Stomach smooth muscle (tissue), 2 donors: ENCODE data around the gene NAT10.
A peak's percentile ranks its signal among the peaks of the same experiment; 100 is the strongest.

Source experiments
- H3K27ac ChIP-seq: one replicate; pipeline ENCODE4 v1.7.0; 2013; ENCODE audit warnings: mild to moderate bottlenecking, low read length, inconsistent platforms
- H3K27me3 ChIP-seq, 2 donors: one replicate each; pipeline ENCODE4 v1.7.0; 2013; ENCODE audit warnings: low read length in 2 of 2; ENCODE audit not compliant: insufficient read depth in 2 of 2, control insufficient read depth in 1 of 2
- H3K36me3 ChIP-seq, 2 donors: one replicate each; pipeline ENCODE4 v1.7.0; 2013; ENCODE audit warnings: low read length in 2 of 2; ENCODE audit not compliant: control insufficient read depth in 2 of 2, insufficient read depth in 2 of 2
- H3K4me1 ChIP-seq: one replicate; pipeline ENCODE4 v1.7.0; 2013; ENCODE audit warnings: low read length; ENCODE audit not compliant: control insufficient read depth, insufficient read depth
- H3K4me3 ChIP-seq, 2 donors: one replicate each; pipeline ENCODE4 v1.7.0; 2013; ENCODE audit warnings: low read length in 2 of 2
- H3K9ac ChIP-seq, 2 donors: one replicate each; pipeline ENCODE4 v1.7.0; 2013; ENCODE audit warnings: low read length in 2 of 2, mild to moderate bottlenecking in 1 of 2
- H3K9me3 ChIP-seq, 2 donors: one replicate each; pipeline ENCODE4 v1.7.0; 2013; ENCODE audit warnings: low read length in 2 of 2; ENCODE audit not compliant: control insufficient read depth in 2 of 2
- donor health status: healthy.
- donor health status: Pancreatic carcinoma.

NAT10 gene

DNA sequence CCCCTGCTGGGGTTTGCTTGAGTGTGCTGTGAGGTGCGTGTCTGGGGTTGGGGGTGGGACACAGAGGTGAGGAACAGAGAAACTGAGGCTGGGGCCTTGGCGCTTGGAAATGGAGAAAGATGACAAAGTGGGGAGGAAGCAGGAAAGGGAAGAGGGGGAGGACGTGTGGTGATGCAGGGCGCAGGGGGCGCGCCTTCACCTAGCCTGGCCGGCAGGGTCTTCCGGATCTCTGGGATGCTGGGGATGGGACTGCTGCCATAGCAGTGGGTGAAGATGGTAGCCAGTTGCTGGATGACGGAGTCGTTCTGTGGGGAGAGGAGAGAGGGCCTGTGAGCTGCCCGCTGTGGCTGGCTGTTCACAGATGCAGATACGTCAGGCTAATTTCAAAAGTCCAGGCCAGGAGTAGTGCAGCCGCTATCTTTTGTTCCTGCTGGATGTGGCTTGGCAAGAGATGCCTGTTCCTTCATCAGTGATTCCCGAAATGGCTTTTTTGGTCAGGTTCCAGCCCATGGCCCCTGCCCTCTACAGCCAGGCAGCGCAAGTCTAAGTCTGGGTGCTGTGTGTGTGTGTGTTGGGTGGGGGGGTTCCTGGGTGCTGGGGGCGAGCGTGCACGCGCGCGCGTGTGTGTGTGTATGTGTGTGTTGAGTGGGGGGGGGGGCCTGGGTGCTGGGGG, 54.8 kb downstream of the NAT10 start:
- H3K36me3 ChIP-seq, result peaks cover 4 to 25% of the 10 kb centered on the region in 2 donors
- H3K4me3 ChIP-seq, result no peak overlapping the region
- H3K9me3 ChIP-seq, result no peaks in the 10 kb centered on the region
- no peak overlapping the region for H3K9ac ChIP-seq
- no peaks in the 10 kb centered on the region for H3K27me3 ChIP-seq
- H3K4me1 ChIP-seq, result peaks cover 27% of the 10 kb centered on the region
- H3K27ac ChIP-seq, result peak overlapping the region; percentile 66

GRCh38 chr11:34160791-34161190, 55.4 kb downstream of the NAT10 start:
- H3K4me1 ChIP-seq, result peaks cover 21% of the 10 kb centered on the region
- no peak overlapping the region for H3K27ac ChIP-seq
- H3K4me3 ChIP-seq, result no peak overlapping the region
- no peak overlapping the region for H3K9ac ChIP-seq
- H3K27me3 ChIP-seq, result no peaks in the 10 kb centered on the region
- no peaks in the 10 kb centered on the region for H3K9me3 ChIP-seq
- peaks cover 4 to 28% of the 10 kb centered on the region in 2 donors for H3K36me3 ChIP-seq

GRCh38 chr11:34161361-34161760, 55.9 kb downstream of the NAT10 start:
- Histone ChIP-seq H3K9ac (no peak overlapping the region), H3K27me3 (no peaks in the 10 kb centered on the region), H3K27ac (no peak overlapping the region), H3K9me3 (no peaks in the 10 kb centered on the region), H3K4me3 (no peak overlapping the region), H3K4me1 (peaks cover 16% of the 10 kb centered on the region), H3K36me3 (peaks cover 5 to 28% of the 10 kb centered on the region in 2 donors)

DNA sequence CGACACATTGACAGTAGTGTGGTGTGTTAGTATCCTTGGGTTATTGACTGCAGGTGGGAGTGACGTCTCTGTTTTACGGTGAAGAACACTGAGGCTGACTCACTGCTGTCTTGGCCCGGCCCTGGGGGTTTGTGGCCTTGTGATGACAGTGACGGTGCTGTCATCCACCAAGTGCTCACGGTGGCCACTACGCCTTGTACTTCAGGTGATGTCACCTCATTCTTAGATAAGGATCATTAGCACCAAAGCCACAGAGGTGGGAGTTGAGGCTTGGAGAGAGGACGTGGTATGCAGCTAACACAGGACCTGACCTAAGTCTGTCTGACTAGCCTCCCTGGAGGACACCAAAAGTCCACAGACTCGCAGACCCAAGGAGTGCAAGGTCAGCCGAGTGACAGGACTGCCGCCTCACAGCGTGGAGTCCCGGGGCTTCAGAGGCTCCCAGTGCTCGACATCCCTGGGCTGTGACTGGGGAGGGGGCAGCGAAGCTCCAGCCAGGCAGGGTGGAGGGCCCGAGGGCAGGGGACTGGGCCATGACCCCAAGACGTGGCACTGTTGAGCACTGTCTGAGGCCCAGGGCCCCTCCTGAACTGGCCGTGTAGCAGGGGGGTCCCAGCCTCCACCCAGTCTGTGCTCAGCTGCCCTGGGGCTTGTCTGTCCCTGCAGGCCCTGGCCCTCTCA, 56.5 kb downstream of the NAT10 start:
- Histone ChIP-seq H3K36me3 (peaks cover 8 to 32% of the 10 kb centered on the region in 2 donors), H3K9ac (no peak overlapping the region), H3K4me3 (no peak overlapping the region), H3K27me3 (no peaks in the 10 kb centered on the region), H3K27ac (no peak overlapping the region), H3K9me3 (no peaks in the 10 kb centered on the region), H3K4me1 (peaks cover 16% of the 10 kb centered on the region)

GRCh38 chr11:34162493-34162820, 57.0 kb downstream of the NAT10 start:
- Histone ChIP-seq H3K36me3 (peaks cover 8 to 36% of the 10 kb centered on the region in 2 donors), H3K27me3 (no peaks in the 10 kb centered on the region), H3K4me3 (no peak overlapping the region), H3K9ac (no peak overlapping the region), H3K9me3 (no peaks in the 10 kb centered on the region), H3K4me1 (peaks cover 13% of the 10 kb centered on the region), H3K27ac (no peak overlapping the region)

DNA sequence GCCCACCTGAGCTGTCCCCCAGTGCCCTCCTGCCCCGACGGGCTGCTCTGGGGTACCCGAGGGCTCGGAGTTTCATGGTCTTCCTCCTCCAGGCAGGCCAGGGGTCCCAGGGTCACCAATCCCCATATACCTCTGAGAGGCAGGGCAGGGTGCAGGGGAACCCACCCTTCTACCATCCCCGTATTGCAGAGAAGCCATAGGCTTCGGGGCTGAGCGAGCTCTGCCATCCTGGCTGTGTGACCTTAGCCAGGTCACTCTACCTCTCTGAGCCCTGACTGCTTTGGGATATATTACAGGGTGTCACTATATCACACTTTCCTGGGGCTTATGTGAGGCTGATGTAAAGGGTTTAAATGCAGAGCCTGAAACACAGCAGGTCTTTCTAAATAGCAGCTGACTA, 57.4 kb downstream of the NAT10 start:
- Histone ChIP-seq H3K27me3 (no peaks in the 10 kb centered on the region), H3K36me3 (peaks cover 8 to 36% of the 10 kb centered on the region in 2 donors), H3K4me1 (peaks cover 11% of the 10 kb centered on the region), H3K9ac (no peak overlapping the region), H3K9me3 (no peaks in the 10 kb centered on the region), H3K27ac (no peak overlapping the region), H3K4me3 (no peak overlapping the region)

- Histone ChIP-seq H3K4me1 (peaks cover 6% of the 10 kb centered on the region), H3K9me3 (no peaks in the 10 kb centered on the region), H3K4me3 (no peak overlapping the region), H3K9ac (no peak overlapping the region), H3K27me3 (no peaks in the 10 kb centered on the region), H3K36me3 (peaks cover 4 to 30% of the 10 kb centered on the region in 2 donors), H3K27ac (no peak overlapping the region)
These were observed 59.7 kb downstream of the NAT10 start for GRCh38 chr11:34165121-34165520.

GRCh38 chr11:34165786-34166555, 60.5 kb downstream of the NAT10 start:
- Histone ChIP-seq H3K27me3 (no peaks in the 10 kb centered on the region), H3K4me1 (peaks cover under 1% of the 10 kb centered on the region), H3K36me3 (peaks cover 7 to 36% of the 10 kb centered on the region in 2 donors), H3K9ac (no peak overlapping the region), H3K27ac (no peak overlapping the region), H3K9me3 (no peaks in the 10 kb centered on the region), H3K4me3 (no peak overlapping the region)

GRCh38 chr11:34166806-34167740, 61.6 kb downstream of the NAT10 start:
- H3K9ac ChIP-seq, result no peak overlapping the region
- no peaks in the 10 kb centered on the region for H3K4me1 ChIP-seq
- no peak overlapping the region for H3K4me3 ChIP-seq
- H3K27me3 ChIP-seq, result no peaks in the 10 kb centered on the region
- no peak overlapping the region for H3K27ac ChIP-seq
- no peaks in the 10 kb centered on the region for H3K9me3 ChIP-seq
- H3K36me3 ChIP-seq, result peaks cover 7 to 30% of the 10 kb centered on the region in 2 donors

DNA sequence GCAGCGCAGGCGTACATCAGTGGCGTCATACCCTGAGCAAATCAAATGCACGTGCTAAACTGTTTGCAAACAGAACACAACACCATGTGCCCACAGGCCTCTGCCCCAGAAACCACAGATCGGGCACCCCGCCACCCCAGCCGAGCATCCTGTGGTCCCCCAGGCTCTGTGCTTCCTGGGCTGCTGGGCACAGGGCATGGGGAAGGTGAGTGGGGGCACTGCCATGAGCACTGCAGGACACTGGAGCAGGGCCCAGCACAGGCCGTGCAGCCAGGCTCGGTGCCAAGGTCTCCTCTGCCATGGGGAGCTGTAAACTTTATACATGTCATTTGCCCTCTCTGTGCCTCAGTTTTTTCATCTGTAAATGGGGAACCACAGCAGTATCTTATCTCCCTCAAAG, 62.5 kb downstream of the NAT10 start:
- Histone ChIP-seq H3K36me3 (peaks cover 7 to 27% of the 10 kb centered on the region in 2 donors), H3K27me3 (no peaks in the 10 kb centered on the region), H3K27ac (no peak overlapping the region), H3K9me3 (no peaks in the 10 kb centered on the region), H3K4me3 (no peak overlapping the region), H3K4me1 (no peaks in the 10 kb centered on the region), H3K9ac (no peak overlapping the region)
